PC-3 (cell line): Measurements from ENCODE around the gene RHBDD1. TPM values are rescaled to one million over a fixed set of nuclear protein-coding genes. Genes with fewer than 3 reads are reported as not detected.

Experiments used
- ATAC-seq: fragments of 200-7000 bp; cut with Tn5 transposase; 2 replicates; pipeline ENCODE4 v1.9.1; 2020; ENCODE audit warnings: mild to moderate bottlenecking, moderate library complexity
- BruUV-seq: library from RNA; stranded (reverse); fragments of 400-500 nt; replicated peaks from 2 replicates; lab custom pipeline; 2021; lab: Mats Ljungman, UMichigan
- CTCF ChIA-PET: fragments of 300-600 bp; sonication (Branson Sonifier 250); formaldehyde crosslinking; loops from one replicate; lab custom pipeline; 2022; ENCODE audit warnings: antibody characterized with exemption; lab: Charles Lee
- POLR2A ChIA-PET: fragments of 300-600 bp; sonication (Branson Sonifier 250); formaldehyde crosslinking; loops from one replicate; lab custom pipeline; 2022; ENCODE audit warnings: antibody characterized with exemption; ENCODE audit not compliant: unreplicated experiment; lab: Charles Lee
- DNase-seq: peaks from one replicate; pipeline ENCODE4 v3.0.0-alpha.2; 2015
- H2AFZ ChIP-seq: fragments of 300-600 bp; sonication (generic); 2 replicates; pipeline ENCODE4 v1.6.0; 2016; ENCODE audit warnings: antibody characterized with exemption, low read length
- H3F3A ChIP-seq: fragments of 300-600 bp; sonication (generic); one replicate; pipeline ENCODE4 v1.6.0; 2017; ENCODE audit warnings: antibody characterized with exemption, low read length, control low read depth, mild to moderate bottlenecking; ENCODE audit not compliant: unreplicated experiment
- H3K27ac ChIP-seq: fragments of 300-600 bp; sonication (generic); 2 replicates; pipeline ENCODE4 v1.5.1; 2016; ENCODE audit warnings: mild to moderate bottlenecking, low read length
- H3K27me3 ChIP-seq: fragments of 300-600 bp; sonication (generic); 2 replicates; pipeline ENCODE4 v1.6.1; 2016; ENCODE audit warnings: low read length, mixed read lengths
- H3K36me3 ChIP-seq: fragments of 300-600 bp; sonication (generic); 2 replicates; pipeline ENCODE4 v1.6.1; 2016; ENCODE audit warnings: low read depth, mixed run types, low read length, mixed read lengths
- H3K4me1 ChIP-seq: fragments of 300-600 bp; sonication (generic); 2 replicates; pipeline ENCODE4 v1.5.1; 2016; ENCODE audit warnings: low read length; ENCODE audit not compliant: insufficient read depth
- H3K4me2 ChIP-seq: fragments of 300-600 bp; sonication (generic); 2 replicates; pipeline ENCODE4 v1.6.0; 2016; ENCODE audit warnings: low read length
- H3K4me3 ChIP-seq: fragments of 300-600 bp; sonication (generic); 2 replicates; pipeline ENCODE4 v1.5.1; 2016; ENCODE audit warnings: mild to moderate bottlenecking, low read length, mixed read lengths
- H3K79me2 ChIP-seq: fragments of 300-600 bp; sonication (generic); 2 replicates; pipeline ENCODE4 v1.6.1; 2017; ENCODE audit warnings: low read length, mixed read lengths
- H3K9ac ChIP-seq: fragments of 300-600 bp; sonication (generic); 2 replicates; pipeline ENCODE4 v1.6.0; 2016; ENCODE audit warnings: mild to moderate bottlenecking, low read length
- H3K9me2 ChIP-seq: fragments of 300-600 bp; sonication (generic); replicated peaks from 2 replicates; pipeline ENCODE4 v1.6.1; 2016; ENCODE audit warnings: mixed run types, low read length, mixed read lengths
- H3K9me3 ChIP-seq: fragments of 300-600 bp; sonication (generic); 2 replicates; pipeline ENCODE4 v1.6.1; 2016; ENCODE audit warnings: low read length, mixed read lengths
- H4K20me1 ChIP-seq: fragments of 300-600 bp; sonication (generic); 2 replicates; pipeline ENCODE4 v1.6.1; 2016; ENCODE audit warnings: low read length, mixed read lengths
- EZH2 ChIP-seq: fragments of 300-600 bp; sonication (generic); IDR thresholded peaks from one replicate; pipeline ENCODE4 v1.6.1; 2017; ENCODE audit warnings: antibody characterized with exemption, mild to moderate bottlenecking, low read length; ENCODE audit not compliant: unreplicated experiment
- EZH2phosphoT487 ChIP-seq: fragments of 300-600 bp; sonication (generic); IDR thresholded peaks from 2 replicates; pipeline ENCODE4 v1.6.1; 2018; ENCODE audit warnings: mild to moderate bottlenecking, antibody characterized with exemption, low read length, borderline replicate concordance
- intact Hi-C: fragments of 100-400 bp; cut with micrococcal nuclease; formaldehyde crosslinking; loops from 2 replicates; pipeline ENCODE4 v1.9.0; 2023
- total RNA-seq: library from RNA; depleted of rRNA; stranded (reverse); fragments of >200 nt; gene quantifications from 2 replicates; pipeline ENCODE4 v1.2.3, GENCODE V29; 2014
- TF ChIP-seq, protein P1 (sequence below): fragments of 300-600 bp; sonication (generic); conservative IDR thresholded peaks from 2 replicates; pipeline ENCODE4 v1.5.1; 2017; ENCODE audit warnings: antibody characterized with exemption, low read depth, mild to moderate bottlenecking, low read length

Gene RHBDD1
- total RNA-seq, 1 experiment from 2014 or later, result 9.1 TPM

DNA sequence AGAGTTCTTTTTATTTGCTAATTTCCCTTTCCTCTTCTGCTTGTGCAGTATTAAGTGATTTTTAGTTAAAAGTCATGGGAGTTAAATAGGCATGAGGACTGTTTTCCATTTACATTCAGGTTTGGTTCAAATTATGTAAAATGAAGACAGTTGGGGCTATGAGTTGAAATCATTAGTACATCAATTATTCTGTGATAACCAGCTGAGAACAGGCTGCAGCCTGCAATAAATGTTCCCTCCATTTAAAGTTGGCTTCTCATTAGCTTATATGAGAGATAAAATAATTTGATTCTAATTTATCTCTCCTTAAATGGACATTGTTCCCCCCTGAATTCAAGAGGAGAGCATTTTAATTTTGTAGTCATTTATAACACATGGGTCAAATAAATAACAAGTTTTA lies 48.3 kb downstream of the RHBDD1 start:
- H2AFZ ChIP-seq, result no peak overlapping the region
- no peaks in the 10 kb centered on the region for H3K4me1 ChIP-seq
- H3K27me3 ChIP-seq, result no peaks in the 10 kb centered on the region
- no peaks in the 10 kb centered on the region for H3K36me3 ChIP-seq
- no peaks in the 10 kb centered on the region for H3K79me2 ChIP-seq
- H3K27ac ChIP-seq, result no peak overlapping the region
- H3K9me2 ChIP-seq, result no peaks in the 10 kb centered on the region
- DNase-seq (no peak), ATAC-seq (no peak)
- no peaks in the 10 kb centered on the region for H3K9me3 ChIP-seq
- TF ChIP-seq EZH2 (no peak), EZH2phosphoT487 (no peak)
- TF ChIP-seq, protein P1, sequence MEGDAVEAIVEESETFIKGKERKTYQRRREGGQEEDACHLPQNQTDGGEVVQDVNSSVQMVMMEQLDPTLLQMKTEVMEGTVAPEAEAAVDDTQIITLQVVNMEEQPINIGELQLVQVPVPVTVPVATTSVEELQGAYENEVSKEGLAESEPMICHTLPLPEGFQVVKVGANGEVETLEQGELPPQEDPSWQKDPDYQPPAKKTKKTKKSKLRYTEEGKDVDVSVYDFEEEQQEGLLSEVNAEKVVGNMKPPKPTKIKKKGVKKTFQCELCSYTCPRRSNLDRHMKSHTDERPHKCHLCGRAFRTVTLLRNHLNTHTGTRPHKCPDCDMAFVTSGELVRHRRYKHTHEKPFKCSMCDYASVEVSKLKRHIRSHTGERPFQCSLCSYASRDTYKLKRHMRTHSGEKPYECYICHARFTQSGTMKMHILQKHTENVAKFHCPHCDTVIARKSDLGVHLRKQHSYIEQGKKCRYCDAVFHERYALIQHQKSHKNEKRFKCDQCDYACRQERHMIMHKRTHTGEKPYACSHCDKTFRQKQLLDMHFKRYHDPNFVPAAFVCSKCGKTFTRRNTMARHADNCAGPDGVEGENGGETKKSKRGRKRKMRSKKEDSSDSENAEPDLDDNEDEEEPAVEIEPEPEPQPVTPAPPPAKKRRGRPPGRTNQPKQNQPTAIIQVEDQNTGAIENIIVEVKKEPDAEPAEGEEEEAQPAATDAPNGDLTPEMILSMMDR, result no peak
- intact Hi-C loops, result no loop called here
- no peaks in the 10 kb centered on the region for H4K20me1 ChIP-seq
- H3F3A ChIP-seq, result no peaks in the 10 kb centered on the region
- H3K9ac ChIP-seq, result no peak overlapping the region
- no peak overlapping the region for H3K4me3 ChIP-seq
- no TSS peak for BruUV-seq
- no peak overlapping the region for H3K4me2 ChIP-seq
- POLR2A ChIA-PET, result no interaction called here
- CTCF ChIA-PET, result no interaction called here

DNA sequence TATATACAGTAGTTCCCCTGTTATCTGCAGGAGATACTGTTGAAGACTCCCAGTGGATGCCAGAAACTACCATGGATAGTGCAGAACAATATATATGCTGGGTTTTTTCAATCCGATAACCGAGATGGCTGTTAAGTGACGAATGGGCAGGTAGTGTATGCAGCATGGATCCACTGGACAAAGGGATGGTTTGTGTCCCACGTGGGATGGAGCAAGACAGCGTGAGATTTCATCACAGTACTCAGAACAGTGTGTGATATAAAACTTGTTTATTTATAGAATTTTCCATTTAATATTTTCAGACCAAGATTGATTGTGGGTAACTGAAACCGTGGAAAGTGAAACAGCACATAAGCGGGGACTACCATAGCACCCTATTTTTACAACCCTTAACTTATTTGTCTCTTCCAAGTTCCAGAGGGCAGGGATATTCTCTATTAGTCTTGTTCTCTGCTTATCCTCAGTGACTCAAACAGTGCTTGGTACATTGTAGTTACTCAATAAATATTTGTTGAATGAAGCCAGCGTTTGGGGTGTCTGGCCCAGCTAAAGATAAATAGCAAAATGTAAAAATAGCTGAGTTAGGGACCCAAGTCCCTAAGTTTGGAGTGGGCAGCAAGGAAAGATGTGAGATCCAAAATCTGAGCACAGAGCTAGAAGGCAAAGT lies 50.0 kb downstream of the RHBDD1 start:
- H3K27me3 ChIP-seq, result no peaks in the 10 kb centered on the region
- no peak for ATAC-seq
- CTCF ChIA-PET, result no interaction called here
- H3K27ac ChIP-seq, result no peak overlapping the region
- H3K4me2 ChIP-seq, result no peak overlapping the region
- no TSS peak for BruUV-seq
- no peak overlapping the region for H3K4me3 ChIP-seq
- TF ChIP-seq EZH2phosphoT487 (no peak), EZH2 (no peak)
- TF ChIP-seq, protein P1, result no peak
- H3K36me3 ChIP-seq, result no peaks in the 10 kb centered on the region
- H3K9me2 ChIP-seq, result no peaks in the 10 kb centered on the region
- no peaks in the 10 kb centered on the region for H3F3A ChIP-seq
- H3K79me2 ChIP-seq, result no peaks in the 10 kb centered on the region
- no peak overlapping the region for H3K9ac ChIP-seq
- H3K4me1 ChIP-seq, result no peaks in the 10 kb centered on the region
- no peaks in the 10 kb centered on the region for H3K9me3 ChIP-seq
- POLR2A ChIA-PET, result no interaction called here
- intact Hi-C loops, result no loop called here
- DNase-seq, result no peak
- H4K20me1 ChIP-seq, result no peaks in the 10 kb centered on the region
- no peak overlapping the region for H2AFZ ChIP-seq

DNA sequence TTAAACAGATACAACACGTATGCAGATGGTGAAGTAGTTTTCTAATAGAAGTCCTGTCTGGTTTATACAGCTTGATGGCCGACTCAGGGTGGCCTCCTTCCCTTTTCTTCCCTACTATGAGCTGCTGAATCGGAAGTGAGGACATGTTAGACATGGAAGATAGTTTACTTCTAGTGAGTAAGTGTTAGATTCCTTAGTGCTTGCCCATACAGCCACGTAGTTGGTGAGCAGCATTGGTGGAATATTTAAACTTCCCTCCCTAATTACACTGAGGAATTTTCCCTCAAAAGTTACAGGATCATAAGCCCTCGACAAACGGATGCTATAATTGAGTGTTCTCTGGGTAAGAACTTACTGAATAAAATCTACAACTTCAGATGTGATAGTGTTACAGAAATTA lies 52.1 kb downstream of the RHBDD1 start:
- Histone ChIP-seq H2AFZ (no peak overlapping the region), H3K36me3 (no peaks in the 10 kb centered on the region), H3K79me2 (no peaks in the 10 kb centered on the region), H3K27ac (no peak overlapping the region), H3K27me3 (no peaks in the 10 kb centered on the region), H3K4me3 (no peak overlapping the region), H3K9me2 (no peaks in the 10 kb centered on the region), H3K9me3 (no peaks in the 10 kb centered on the region), H3K4me1 (no peaks in the 10 kb centered on the region), H4K20me1 (no peaks in the 10 kb centered on the region), H3K4me2 (no peak overlapping the region), H3F3A (no peaks in the 10 kb centered on the region), H3K9ac (no peak overlapping the region)
- intact Hi-C loops, result no loop called here
- ChIA-PET POLR2A (no interaction called here), CTCF (no interaction called here)
- ATAC-seq (no peak), DNase-seq (no peak)
- BruUV-seq, result no TSS peak
- no peak for TF ChIP-seq EZH2
- TF ChIP-seq, protein P1, result no peak
- no peak for TF ChIP-seq EZH2phosphoT487
